ENCODE measurements around the gene ZBTB44.

Gene ZBTB44

GRCh38 chr11:130279989-130280388 lies 34.7 kb downstream of the ZBTB44 start:
- ChIA-PET CTCF (interaction anchor here (1.2 kb wide), 3 partner anchors 13 to 29 kb away, joined by 3 read pairs; no protein-coding TSS in a partner anchor), POLR2A (no interaction called here)
- TF ChIP-seq CTCF (IDR thresholded peaks at IDR 0.05; ENCODE audit: control extremely low read depth, extremely low read depth, low read depth, missing control alignments) = no peak
- no peak for DNase-seq (ENCODE audit: extremely low spot score)

GRCh38 chr11:130278745-130279144 lies 36.0 kb downstream of the ZBTB44 start:
- no peak for TF ChIP-seq CTCF (IDR thresholded peaks at IDR 0.05; ENCODE audit: control extremely low read depth, extremely low read depth, low read depth, missing control alignments)
- POLR2A ChIA-PET = no interaction called here
- DNase-seq (ENCODE audit: extremely low spot score) = no peak
- CTCF ChIA-PET = interaction anchor here (1.2 kb wide), 1 partner anchor 30 kb away, joined by 3 read pairs; no protein-coding TSS in a partner anchor

- peak; percentile 26 for DNase-seq (ENCODE audit: extremely low spot score)
- POLR2A ChIA-PET = no interaction called here
- CTCF ChIA-PET = interaction anchor here (1.9 kb wide), 1 partner anchor 8 kb away, joined by 6 read pairs; no protein-coding TSS in a partner anchor
- TF ChIP-seq CTCF (IDR thresholded peaks at IDR 0.05; ENCODE audit: control extremely low read depth, extremely low read depth, low read depth, missing control alignments) = no peak
Observed at GRCh38 chr11:130278151-130278550, 36.6 kb downstream of the ZBTB44 start.

- TF ChIP-seq CTCF (IDR thresholded peaks at IDR 0.05; ENCODE audit: control extremely low read depth, extremely low read depth, low read depth, missing control alignments) = no peak
- ChIA-PET POLR2A (no interaction called here), CTCF (no interaction called here)
- DNase-seq (ENCODE audit: extremely low spot score) = no peak
Observed at GRCh38 chr11:130272336-130272735, 42.4 kb downstream of the ZBTB44 start.

GRCh38 chr11:130269326-130269943 lies 45.3 kb downstream of the ZBTB44 start:
- peak; percentile 48 for DNase-seq (ENCODE audit: extremely low spot score)
- ChIA-PET CTCF (interaction anchor here (1.3 kb wide), 1 partner anchor 57 kb away, joined by 3 read pairs; no protein-coding TSS in a partner anchor), POLR2A (no interaction called here)
- no peak for TF ChIP-seq CTCF (IDR thresholded peaks at IDR 0.05; ENCODE audit: control extremely low read depth, extremely low read depth, low read depth, missing control alignments)

GRCh38 chr11:130263351-130263750 lies 51.4 kb downstream of the ZBTB44 start:
- TF ChIP-seq CTCF (IDR thresholded peaks at IDR 0.05; ENCODE audit: control extremely low read depth, extremely low read depth, low read depth, missing control alignments) = no peak
- ChIA-PET POLR2A (no interaction called here), CTCF (interaction anchor here (1.8 kb wide), 1 partner anchor 12 kb away, joined by 4 read pairs; no protein-coding TSS in a partner anchor)
- DNase-seq (ENCODE audit: extremely low spot score) = no peak
